SIG-M5 treated with dmso at 0.1 percent for 504 hours (cell line): ENCODE results near the gene CEP250.
"Not testable (repeated sequence)": the region's sequence is repeated elsewhere in the genome, so short reads cannot be mapped to it uniquely, and the experiment has no call there.

Source experiments
- DNase-seq: peaks from one replicate; lab custom pipeline; 2025; ENCODE audit not compliant: unreplicated experiment; lab: John Stamatoyannopoulos, UW

The CEP250 gene

DNA sequence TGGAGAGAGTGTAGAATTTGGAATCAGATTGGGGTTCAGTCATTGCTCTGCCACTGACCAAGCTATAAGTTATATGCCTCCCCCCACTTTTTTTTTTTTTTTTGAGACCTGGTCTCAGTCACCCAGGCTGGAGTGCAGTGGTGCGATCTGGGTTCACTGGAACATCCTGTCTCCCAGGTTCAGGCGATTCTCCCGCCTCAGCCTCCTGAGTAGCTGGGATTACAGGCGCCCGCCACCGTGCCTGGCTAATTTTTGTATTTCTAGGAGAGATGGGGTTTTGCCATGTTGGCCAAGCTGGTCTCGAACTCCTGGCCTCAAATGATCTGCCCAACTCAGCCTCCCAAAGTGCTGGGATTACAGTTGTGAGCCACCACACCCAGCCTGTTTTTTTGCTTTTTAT lies 1.3 kb downstream of the CEP250 start:
- not testable (repeated sequence) for DNase-seq

DNA sequence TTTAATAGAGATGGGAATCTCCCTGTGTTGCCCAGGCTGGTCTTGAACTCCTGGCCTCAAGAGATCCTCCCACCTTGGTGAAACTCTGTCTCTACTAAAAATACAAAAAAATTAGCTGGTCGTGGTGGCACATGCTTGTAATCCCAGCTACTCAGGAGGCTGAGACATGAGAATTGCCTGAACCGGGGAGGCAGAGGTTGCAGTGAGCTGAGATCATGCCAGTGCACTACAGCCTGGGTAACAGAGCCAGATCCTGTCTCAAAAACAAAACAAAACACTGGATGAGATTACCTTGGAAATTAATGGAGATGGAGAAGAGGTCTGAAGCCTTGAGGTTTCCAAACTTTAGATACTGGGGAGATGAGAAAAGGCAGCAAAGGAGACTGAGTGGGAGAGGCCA lies 2.1 kb downstream of the CEP250 start:
- not testable (repeated sequence) for DNase-seq

DNA sequence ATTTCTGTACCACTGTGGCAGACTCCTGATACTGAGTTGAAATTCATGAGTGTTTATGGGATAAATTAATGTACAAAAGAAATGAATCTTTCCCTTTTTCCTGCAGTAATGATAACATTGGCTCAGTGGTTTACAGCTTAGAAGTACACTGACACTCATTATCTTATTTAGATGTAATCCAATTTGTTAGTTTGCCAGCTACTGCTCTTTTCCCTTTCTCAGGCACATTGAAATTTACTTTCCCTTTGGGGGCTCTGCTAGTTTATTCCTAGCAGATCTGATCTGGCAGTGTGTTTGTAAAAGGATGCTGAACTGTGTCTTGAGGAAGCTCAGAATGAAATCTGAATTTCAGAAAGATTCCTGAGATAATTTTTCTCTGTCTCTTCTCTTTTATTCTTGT lies 3.0 kb downstream of the CEP250 start:
- DNase-seq = no peak

DNA sequence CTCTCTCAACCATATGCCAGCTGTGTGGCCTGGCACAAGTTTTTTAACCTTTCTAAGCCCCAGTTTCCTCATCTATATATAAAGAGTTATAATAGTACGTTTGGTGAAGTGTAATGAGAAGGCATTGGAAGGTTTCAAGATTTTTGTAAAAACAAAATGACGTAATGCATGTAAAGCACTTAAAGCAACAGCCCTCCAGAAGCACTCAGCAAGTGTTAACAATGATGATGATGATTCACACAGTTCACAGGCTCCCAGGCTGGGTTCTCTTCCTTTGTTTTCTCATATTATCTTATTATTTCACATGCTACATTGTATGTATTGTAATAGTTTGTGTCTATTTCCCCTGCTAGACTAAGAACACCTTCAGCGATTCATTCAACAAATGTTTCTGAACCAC lies 6.2 kb downstream of the CEP250 start:
- DNase-seq = no peak

DNA sequence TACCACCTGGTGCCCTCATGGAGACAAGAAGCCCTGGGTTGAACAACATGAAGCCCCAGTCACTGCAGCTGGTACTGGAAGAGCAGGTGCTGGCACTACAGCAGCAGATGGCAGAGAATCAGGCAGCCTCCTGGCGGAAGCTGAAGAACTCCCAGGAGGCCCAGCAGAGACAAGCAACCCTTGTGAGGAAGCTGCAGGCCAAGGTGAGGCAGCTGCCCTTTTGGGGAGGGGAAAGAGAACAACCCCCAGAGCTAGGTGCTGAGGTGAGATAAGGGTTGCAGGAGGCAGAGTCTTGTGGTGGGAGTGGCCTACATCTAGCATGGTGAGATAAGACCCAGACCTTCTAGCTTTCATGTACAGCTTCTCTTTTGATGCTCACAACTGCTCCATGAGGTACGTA lies 7.0 kb downstream of the CEP250 start:
- DNase-seq = no peak

DNA sequence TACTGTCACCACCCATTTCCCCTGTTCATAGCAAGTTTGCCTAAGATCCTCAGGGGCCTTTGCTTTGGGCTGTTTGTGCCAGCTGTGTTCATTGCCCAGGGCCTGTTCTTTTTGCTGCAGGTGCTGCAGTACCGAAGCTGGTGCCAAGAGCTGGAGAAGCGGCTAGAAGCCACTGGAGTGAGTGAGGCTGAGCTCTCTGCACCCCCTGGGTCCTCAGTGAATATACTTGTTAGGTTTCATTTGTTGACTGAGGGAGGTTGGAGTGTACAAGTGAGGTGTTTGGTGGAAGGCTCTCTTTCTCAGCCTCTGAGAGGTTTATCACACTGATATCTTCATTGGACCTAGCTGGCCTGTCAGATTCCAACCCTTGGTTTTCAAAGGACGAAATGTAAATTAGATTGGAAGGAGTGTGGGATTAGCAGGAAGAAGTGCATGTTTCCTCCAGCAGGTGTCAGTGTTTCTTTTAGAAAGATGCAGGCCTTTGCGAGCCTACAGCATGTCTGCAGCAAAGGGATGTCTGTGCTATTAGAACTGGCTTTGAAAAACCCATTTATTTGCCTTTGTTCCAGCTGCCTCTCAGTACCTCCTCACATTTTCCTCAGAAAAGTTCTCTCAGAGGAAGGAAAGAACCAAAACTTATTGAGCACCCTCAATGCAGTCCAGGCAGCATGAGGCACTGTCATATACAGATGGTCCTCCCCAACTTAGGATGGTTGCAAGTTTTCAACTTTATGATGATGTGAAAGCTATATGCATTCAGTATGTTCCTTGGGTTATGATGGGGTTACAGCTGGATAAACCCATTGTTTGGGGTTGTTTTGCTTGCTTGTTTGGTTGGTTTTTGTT lies 8.3 kb downstream of the CEP250 start:
- peak; percentile 81 for DNase-seq

DNA sequence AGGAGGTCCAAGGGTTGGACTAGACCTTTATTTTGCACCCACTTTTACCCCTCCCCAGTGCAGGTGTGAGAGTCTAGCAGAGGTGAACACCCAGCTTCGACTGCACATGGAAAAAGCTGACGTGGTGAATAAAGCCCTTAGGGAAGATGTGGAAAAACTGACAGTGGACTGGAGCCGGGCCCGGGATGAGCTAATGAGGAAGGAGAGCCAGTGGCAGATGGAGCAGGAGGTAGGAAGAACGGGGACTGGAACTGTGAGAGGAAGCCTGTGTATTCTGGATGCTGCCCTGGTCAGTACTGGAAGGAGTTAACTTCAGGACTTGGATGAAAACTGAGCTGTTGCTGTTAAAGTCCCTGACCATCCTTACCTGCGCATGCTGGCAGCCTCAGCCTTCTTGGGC lies 10.6 kb downstream of the CEP250 start:
- no peak for DNase-seq

DNA sequence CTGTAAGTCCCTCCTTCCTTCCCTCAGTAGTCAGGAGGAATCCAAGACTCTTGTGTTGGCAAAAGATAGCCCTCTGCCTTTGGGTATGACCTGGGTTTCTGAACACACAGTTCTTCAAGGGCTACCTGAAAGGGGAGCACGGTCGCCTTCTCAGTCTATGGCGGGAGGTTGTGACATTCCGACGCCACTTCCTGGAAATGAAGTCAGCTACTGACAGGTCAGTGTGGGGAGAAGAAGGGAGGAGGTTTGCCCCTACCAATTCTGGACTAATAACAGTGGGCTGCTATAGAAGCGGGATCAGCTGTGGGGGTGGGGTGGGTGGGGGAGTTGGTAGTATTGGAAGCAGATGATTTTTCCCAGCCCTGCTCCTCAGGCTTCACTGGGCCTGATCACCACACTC lies 11.5 kb downstream of the CEP250 start:
- no peak for DNase-seq

DNA sequence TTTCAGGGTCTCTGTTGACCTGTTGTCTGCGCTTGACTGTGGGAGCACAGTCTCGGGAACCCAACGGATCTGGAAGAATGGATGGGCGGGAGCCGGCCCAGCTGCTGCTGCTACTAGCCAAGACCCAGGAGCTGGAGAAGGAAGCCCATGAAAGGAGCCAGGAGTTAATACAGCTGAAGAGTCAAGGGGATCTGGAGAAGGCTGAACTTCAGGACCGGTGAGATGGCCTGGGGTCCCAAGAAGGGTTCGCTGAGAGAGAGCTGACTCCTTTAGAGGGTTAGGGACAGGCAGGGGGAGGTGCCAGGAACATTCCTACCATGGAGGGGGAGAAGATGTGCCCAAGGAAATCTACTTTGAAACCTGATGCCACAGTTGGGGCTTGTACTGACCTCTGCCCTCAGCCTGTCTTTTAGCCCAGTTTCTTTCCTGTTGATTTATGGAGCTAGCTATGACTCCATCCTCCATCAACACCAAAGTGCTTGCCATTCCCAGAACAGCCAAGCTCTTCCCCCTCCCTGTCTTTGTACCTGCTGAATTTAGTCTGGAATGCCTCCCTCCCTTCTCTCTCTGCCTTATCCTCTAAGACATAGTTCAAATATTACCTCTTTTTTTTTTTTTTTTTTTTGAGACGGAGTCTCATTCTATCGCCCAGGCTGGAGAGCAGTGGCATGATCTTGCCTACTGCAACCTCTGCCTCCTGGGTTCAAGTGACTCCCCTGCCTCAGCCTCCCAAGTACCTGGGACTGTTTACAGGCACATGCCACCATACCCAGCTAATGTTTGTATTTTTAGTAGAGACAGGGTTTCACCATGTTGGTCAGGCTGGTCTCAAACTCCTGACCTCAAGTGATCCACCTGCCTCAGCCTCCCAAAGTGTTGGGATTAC lies 12.2 kb downstream of the CEP250 start:
- DNase-seq = no peak

DNA sequence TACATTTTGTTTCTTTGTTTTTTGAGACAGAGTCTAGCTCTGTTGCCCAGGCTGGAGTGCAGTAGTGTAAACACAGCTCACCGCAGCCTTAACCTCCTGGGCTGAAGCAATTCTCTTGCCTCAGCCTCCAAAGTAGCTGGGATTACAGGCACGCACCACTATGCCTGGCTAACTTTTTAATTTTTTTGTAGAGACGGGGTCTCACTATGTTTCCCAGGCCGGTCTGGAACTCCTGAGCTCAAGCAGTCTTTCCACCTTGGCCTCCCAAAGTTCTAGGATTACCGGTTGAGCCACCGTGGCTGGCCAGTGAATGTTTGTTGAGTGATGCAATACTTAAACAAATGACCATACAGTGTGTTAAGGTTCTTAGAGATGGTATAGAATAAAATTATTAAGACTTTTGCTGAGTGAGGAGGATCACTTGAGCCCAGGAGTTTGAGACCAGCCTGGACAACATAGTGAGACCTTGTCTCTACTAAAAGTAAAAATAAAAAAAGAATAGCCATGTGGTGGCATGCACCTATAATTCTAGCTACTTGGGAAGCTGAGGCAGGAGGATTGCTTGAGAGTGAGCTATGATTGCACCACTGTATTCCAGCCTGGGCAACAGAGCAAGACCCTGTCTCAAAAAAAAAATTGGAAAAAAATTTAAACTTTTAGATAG lies 13.4 kb downstream of the CEP250 start:
- DNase-seq = no peak

DNA sequence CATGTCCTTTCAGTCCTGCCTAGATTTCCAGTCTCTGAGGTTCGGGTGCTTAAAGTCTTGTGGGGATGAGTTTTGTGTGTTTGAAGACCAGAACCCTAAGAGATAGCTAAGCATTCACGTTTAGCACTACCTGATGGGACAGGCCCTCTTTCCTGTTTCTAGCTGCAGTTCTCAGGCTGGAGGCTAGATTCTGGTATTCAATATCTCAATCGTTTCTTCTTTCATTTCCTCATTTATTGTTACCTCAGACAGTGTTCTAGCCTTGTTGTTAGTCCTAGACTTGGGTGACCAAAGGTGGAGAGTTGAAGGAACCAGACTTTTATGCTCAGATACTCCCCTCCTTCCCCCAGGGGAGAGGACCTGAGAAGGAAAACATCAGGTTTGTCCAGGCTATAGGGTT lies 16.8 kb downstream of the CEP250 start:
- DNase-seq = no peak

DNA sequence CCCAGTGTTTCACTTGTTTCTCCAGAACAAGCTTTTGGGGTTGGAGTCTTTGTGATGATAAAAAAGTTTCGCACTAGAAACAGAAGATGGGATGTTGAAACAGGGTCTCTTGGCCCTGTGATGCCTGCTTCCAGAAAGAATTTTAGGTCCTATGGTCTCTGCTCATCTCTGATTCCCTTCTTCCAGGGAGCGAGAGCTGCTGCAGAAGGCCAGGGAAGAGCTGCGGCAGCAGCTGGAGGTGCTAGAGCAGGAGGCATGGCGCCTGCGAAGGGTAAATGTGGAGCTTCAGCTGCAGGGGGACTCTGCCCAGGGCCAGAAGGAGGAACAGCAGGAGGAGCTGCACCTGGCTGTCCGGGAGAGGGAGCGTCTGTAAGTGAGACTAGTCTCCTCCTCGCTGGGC lies 18.3 kb downstream of the CEP250 start:
- DNase-seq = no peak

DNA sequence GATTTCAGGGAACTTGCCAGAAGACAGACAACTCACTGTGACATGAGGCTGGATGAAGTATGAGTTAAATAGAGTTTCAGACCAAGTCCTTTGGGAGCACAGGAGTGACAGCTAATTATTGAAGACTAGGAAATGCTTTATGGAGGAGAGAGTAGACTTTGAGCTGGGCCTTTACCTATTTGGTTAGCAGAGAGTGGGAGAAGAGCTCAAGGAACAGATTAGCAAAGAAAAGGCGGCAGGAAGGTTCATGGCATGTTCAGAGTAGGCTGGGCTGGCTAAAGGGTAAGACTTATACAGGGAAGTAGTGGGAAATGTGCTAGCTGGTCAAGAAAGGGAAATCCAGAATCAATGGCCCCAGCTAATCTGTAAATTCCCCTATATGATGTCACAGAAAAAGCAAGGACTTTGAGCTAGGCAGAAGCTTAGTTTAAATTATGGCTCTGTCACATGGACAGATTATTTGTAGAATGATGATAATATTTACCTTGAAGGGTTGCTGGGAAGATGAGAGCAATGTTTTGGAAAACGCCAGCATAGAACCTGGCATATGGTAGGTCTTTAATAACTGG lies 19.0 kb downstream of the CEP250 start:
- DNase-seq = no peak

DNA sequence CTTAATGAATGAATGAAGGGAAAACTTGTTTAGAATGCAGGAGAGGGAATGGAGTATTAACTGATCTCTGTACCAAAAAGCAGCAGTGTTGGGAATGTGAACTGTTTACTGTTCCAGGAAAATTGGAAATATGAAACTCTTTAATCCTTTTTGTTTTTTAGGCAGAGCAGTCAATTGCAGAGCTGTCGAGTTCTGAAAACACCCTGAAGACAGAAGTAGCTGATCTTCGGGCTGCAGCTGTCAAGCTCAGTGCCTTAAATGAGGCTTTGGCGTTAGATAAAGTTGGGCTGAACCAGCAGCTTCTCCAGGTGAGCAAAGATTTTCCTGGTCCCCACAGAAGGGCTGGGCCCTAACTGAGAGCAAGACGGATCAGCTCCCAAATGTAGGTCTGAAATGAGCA lies 20.9 kb downstream of the CEP250 start:
- DNase-seq = no peak

DNA sequence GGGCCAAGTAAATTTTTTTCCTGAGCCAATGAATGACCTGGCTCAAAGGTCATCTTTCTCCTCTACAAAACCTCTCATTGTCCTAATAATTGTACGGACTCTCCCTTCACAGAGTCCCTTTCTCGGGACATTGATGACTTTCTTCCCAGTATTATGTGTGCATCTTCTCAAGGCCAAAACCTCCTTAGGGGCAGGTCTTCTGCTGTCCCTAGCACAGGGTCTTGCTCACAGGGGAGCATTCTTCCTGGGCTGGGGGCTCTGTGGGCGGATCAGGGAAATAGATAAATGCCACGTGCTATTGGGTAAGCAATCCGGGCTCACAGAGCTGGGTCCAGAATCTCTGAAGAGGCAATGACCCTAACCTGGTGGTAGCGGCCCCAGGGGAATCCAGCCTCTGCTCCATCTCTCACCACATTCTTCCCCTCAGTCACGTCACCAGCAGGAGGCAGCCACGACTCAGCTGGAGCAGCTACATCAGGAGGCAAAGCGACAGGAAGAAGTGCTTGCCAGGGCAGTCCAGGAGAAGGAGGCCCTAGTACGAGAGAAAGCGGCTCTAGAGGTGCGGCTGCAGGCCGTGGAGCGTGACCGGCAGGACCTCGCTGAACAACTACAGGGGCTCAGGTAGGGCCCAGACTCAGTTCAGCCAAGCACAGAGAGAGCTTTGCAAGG lies 23.5 kb downstream of the CEP250 start:
- no peak for DNase-seq

DNA sequence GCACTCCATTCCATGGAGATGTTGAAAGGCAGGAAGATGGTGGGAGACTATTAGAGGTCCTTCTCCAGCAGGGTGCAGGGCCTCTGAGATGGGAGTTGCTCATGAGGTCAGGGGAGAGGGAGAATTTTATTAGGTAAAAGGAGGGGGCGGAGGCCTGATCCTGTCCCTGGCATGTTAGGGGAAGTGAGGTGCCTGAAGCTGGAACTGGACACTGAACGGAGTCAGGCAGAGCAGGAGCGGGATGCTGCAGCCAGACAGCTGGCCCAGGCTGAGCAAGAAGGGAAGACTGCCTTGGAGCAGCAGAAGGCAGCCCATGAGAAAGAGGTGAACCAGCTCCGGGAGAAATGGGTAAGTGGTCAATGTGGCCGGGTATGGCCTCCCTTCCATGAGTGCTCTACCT lies 24.4 kb downstream of the CEP250 start:
- no peak for DNase-seq

DNA sequence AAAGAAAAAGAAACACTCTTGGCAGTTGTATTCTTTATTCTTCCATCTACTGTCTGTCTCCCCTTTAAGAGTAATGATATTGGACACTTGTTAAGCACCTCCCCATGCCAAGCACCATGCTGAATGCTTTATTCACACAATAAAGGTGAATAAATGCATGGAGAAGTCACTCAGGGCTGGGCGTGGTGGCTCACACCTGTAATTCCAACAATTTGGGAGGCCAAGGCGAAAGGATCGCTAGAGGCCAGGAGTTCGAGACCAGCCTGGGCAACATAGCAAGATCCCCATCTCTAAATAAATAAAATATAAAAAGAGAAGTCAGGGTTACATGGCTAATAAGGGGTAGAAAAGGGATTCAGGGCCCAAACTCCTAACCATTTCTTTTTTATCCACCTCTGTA lies 32.1 kb downstream of the CEP250 start:
- DNase-seq = no peak

DNA sequence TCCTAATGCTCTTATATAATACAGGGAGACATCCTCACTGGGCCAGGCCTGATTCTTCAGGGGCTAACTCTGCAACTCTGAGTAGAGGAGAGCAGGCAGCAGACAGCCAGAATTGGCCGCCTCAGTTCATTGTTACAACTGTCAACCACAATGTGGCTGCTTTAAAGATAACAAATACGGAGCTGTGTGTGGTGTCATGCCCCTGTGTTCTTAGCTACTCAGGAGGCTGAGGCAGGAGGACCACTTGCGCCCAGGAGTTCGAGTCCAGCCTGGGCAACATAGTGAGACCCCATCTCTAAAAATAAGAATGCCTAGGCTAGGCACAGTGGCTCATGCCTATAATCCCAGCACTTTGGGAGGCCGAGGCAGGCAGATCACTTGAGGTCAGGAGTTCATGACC lies 34.3 kb downstream of the CEP250 start:
- no peak for DNase-seq

DNA sequence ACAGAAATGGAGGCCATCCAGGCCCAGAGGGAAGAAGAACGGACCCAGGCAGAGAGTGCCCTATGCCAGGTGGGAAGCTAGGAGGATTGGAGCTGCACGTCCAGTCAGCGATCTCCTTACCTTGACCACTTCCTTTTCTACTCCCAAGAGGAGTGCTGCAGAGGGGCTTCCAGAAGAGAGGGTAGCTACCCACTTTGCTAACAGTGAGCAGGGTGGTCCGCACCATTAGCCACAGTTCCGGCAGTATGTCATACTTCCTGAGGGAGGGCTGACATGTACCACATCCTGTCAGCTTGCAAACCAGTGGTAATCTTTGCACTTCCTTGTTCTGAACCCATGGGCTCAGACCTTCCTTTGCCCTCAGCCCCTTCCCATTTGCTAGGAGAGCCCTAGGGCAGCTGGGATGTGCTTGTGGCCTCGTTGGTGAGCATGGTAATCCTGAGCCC lies 35.4 kb downstream of the CEP250 start:
- DNase-seq = peak; percentile 86

DNA sequence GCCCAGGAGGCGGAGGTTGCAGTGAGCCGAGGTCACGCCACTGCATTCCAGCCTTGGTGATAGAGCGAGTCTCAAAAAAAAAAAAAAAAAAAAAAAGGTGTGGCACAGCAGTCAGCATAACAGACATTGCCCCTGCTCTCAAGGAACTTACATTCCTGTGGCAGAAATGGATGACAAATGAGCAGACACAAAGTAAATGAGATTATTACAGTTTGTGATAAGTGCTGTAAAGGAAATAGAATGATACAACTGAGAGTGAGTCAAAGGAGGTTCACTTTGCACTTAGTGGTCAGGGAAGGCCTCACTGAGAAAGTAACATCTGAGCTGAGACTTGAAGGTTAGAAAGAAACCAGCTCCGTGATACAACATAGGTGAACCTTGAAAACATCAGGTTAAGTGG lies 36.4 kb downstream of the CEP250 start:
- no peak for DNase-seq

DNA sequence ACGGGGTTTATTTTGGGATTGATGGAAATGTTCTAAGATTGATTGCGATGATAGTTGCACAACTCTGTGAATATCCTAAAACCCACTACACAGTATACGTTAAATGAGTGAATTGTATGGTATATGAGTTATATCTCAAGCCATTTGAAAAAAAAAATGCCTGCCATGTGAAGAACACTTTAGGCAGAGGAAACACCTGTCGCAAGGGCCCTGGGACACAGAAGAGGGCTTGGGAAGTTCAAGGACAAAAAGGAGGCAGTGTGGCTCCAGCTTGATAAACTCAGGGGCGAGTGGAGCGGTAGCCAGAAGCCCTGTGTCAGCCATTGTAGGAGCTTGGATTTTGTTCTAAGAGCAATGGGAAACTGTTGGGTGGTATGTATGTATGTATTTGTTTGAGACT lies 37.0 kb downstream of the CEP250 start:
- DNase-seq = no peak
